ENCODE measurements around the gene DENND10. TPM values are rescaled to one million over a fixed set of nuclear protein-coding genes. Genes with fewer than 3 reads are reported as not detected.
"Not testable (repeated sequence)": the region's sequence is repeated elsewhere in the genome, so short reads cannot be mapped to it uniquely, and the experiment has no call there.

The DENND10 gene
- total and polyA plus RNA-seq, 8 donors: 7.2 to 16.3 (median 9.7) TPM

DNA sequence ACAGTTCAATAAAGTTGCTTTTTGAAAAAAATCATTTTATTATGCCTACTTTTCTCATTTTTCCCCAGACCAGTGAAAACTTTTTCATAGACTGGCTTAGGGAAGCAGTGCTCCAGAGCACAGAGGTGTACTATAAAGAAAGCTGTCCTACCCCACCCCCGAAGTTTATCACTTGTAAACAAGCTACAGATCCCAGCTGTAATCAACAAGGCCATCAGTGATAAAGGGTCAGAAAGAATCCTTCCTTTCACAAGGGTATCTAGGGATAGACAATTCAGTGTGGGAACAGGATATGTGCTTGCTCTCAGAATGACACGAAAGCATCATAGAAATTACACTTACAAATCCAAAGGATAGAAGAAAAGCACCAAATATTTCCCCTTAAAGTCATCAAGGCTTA is 70.2 kb downstream of the DENND10 start:
- 59% methylated on average over 2 of the region's 2 CpGs for WGBS, 2 donors
- Histone ChIP-seq H3K27me3 (no peaks in the 10 kb centered on the region), H3K9me3 (no peaks in the 10 kb centered on the region), H3K4me1 (peaks cover 0 to 3% (median 0%) of the 10 kb centered on the region in 3 donors), H3K27ac (no peak overlapping the region), H3K36me3 (peaks cover 3 to 27% (median 24%) of the 10 kb centered on the region in 3 donors), H3K4me3 (no peak overlapping the region)
- DNase-seq (no peak), ATAC-seq (no peak), FAIRE-seq (no peak)
- intact Hi-C loops (cut with DNase I): no loop called here
- no peak for TF ChIP-seq CTCF (IDR thresholded peaks at IDR 0.05)

DNA sequence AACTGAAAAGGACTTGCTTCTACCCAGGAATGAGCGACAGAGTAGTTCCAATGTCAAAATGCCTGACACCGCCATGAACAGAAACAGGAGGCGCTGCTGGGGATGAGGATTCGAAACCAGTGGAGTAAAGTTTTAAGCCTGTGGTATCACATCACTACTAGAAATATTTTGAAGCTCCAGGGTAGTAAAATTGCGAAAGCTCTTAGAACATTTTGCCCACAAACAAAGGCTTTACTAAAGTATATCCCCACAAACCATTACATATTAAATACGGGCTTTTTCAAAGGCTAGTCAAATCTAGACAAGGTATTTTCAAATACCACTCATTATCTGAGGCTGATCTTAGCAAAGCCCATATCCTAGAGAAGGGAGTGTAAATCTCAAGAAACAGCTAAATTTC is 72.3 kb downstream of the DENND10 start:
- intact Hi-C loops (cut with DNase I): no loop called here
- TF ChIP-seq CTCF (IDR thresholded peaks at IDR 0.05): no peak
- Histone ChIP-seq H3K9me3 (no peaks in the 10 kb centered on the region), H3K27ac (no peak overlapping the region), H3K4me3 (no peak overlapping the region), H3K36me3 (peaks cover 3 to 19% (median 19%) of the 10 kb centered on the region in 3 donors), H3K27me3 (no peaks in the 10 kb centered on the region), H3K4me1 (peaks cover 0 to 3% (median 0%) of the 10 kb centered on the region in 3 donors)
- WGBS, 2 donors: 96 to 98% methylated on average over 6 of the region's 6 CpGs
- ATAC-seq (no peak), DNase-seq (no peak), FAIRE-seq (no peak)

DNA sequence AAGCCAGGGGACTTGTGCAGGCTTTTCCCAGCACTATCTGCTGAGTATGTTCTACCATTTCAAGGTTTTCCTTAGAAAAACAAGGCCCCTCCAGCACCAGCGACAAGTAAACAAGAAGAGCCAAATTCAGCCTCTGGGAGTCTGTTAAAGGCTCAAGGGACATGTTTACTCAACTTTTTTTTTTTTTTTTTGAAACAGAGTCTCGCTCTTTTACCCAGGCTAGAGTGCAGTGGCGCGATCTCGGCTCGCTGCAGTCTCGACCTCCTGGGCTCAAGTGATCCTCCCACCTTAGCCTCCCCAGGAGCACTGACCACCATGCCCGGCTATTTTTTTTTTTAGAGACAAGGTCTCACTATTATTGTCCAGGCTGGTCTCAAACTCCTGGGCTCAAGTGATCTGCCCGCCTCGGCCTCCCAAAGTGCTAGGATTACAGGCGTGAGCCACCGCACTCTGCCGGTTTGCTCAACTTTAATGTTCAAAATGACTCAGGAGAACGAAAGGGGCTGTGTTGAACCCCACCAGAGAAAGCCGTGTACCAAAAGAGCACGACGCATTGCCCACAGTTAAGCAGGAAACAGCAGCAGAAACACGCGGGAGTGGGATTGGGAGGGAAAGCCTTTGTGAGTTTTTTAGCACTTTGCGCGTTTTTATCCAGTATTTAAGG is 73.9 kb downstream of the DENND10 start:
- H3K9me3 ChIP-seq: no peaks in the 10 kb centered on the region
- no peak for TF ChIP-seq CTCF (IDR thresholded peaks at IDR 0.05)
- intact Hi-C loops (cut with DNase I): no loop called here
- ATAC-seq: peak; percentile 5 to 38 (median 22)
- H3K4me3 ChIP-seq: peak overlapping the region; percentile 63 to 92 (median 88)
- no peaks in the 10 kb centered on the region for H3K27me3 ChIP-seq
- WGBS, 2 donors: 4 to 6% methylated on average over 21 of the region's 21 CpGs
- peak overlapping the region in 3 of 4 donors; percentile 50 to 91 (median 74) for H3K27ac ChIP-seq
- H3K36me3 ChIP-seq: peaks cover 0 to 6% (median 2%) of the 10 kb centered on the region in 3 donors
- DNase-seq: peak in 1 of 6 donors; percentile 21
- peaks cover 0 to 3% (median 0%) of the 10 kb centered on the region in 3 donors for H3K4me1 ChIP-seq
- no peak for FAIRE-seq

DNA sequence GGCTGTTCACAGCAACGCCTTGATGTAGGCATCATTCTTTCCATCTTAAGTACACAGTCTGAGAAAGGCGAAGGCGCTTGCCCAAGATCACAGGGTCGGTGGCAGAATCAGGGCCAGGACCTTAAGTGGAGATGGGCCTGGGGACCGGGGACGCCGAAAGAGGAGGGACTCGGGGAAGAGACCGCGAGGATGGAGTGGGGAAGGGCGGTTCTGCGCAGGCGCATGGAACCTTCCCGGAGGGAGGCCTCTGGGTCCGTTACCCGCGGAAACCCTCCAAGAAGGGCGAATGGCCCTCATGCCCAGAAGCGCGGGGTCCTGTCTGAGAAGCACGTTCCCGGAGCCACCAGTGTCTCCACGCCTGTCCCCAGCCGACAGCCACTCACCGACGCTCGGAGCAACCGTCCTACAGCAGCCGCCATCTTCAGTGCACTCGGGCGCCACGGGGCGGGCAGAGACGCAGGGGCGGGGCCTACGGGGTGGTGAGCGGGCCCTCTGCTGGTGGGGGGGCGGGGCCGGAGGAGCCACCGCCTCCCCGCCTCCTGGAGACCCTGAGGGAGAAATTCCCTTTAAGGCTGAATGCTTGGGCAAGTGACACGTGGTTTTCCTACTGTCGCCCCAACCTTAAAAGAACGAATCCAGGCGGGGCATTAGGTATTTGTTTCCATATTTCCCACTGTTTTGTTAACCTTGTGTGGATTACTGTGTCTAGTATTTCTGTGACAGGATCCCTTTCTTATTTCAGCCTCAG is 74.6 kb downstream of the DENND10 start, which contains the start of gene PRDX3:
Gene PRDX3, minus strand, starts transcription at position 441 of the 748 bp plus-strand sequence. Its CDS starts 22 bp downstream, at position 419.
- 0 to 1% methylated on average over 37 to 45 of the region's 45 CpGs for WGBS, 2 donors
- peak within 1 kb of the TSS; percentile 63 to 92 (median 88) for H3K4me3 ChIP-seq
- H3K36me3 ChIP-seq: peaks cover 0 to 1% (median 0%) of the 10 kb centered on the region in 3 donors
- H3K27ac ChIP-seq: peak within 1 kb of the TSS; percentile 50 to 91 (median 62)
- intact Hi-C loops (cut with DNase I): no loop called here
- no peak for TF ChIP-seq CTCF (IDR thresholded peaks at IDR 0.05)
- ATAC-seq: peak; percentile 98 to 100 (median 99)
- H3K4me1 ChIP-seq: peaks cover 0 to 3% (median 0%) of the 10 kb centered on the region in 3 donors
- H3K9me3 ChIP-seq: no peaks in the 10 kb centered on the region
- DNase-seq: peak; percentile 89 to 97 (median 93)
- no peaks in the 10 kb centered on the region for H3K27me3 ChIP-seq
- FAIRE-seq: no peak

DNA sequence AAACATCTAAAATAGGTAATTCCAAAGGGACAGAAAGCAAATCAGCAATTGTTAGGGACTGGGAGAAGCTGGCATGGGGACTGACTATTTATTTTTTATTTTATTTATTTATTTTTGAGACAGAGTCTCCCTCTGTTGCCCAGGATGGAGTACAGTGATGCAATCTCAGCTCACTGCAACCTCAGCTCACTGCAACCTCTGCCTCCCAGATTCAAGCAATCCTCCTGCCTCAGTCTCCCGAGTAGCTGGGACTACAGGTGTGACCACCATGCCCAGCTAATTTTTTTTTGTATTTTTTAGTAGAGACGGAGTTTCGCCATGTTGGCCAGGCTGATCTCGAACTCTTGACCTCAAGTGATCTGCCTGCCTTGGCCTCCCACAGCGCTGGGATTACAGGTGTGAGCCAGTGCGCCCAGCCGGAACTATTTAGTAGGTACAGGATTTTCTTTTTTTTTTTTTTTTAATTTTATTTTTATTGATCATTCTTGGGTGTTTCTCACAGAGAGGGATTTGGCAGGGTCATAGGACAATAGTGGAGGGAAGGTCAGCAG is 77.0 kb downstream of the DENND10 start:
- DNase-seq; H3K27me3 ChIP-seq; H3K27ac ChIP-seq; intact Hi-C loops (cut with DNase I); H3K9me3 ChIP-seq; H3K4me3 ChIP-seq; ATAC-seq; H3K36me3 ChIP-seq; H3K4me1 ChIP-seq; FAIRE-seq: not testable (repeated sequence)
- 95 to 97% methylated on average over 7 of the region's 7 CpGs for WGBS, 2 donors

All from pancreas (tissue), 10 donors.